MM.1S (cell line): ENCODE results near the gene MLKL.

Experiments used
- DNase-seq: peaks from one replicate; pipeline ENCODE4 v3.0.0-alpha.2; 2015
- H2AFZ ChIP-seq: fragments of 300-600 bp; sonication (generic); 2 replicates; pipeline ENCODE4 v1.6.0; 2016; ENCODE audit warnings: antibody characterized with exemption, low read length
- H3F3A ChIP-seq: fragments of 300-600 bp; sonication (generic); 2 replicates; pipeline ENCODE4 v1.6.1; 2016; ENCODE audit warnings: mild to moderate bottlenecking, antibody characterized with exemption, low read length, moderate library complexity, mixed read lengths; ENCODE audit not compliant: insufficient read depth
- H3K27ac ChIP-seq: fragments of 300-600 bp; sonication (generic); 2 replicates; pipeline ENCODE4 v1.5.1; 2016; ENCODE audit warnings: mild to moderate bottlenecking, low read length
- H3K27me3 ChIP-seq: fragments of 300-600 bp; sonication (generic); replicated peaks from 2 replicates; pipeline ENCODE4 v1.6.0; 2016; ENCODE audit warnings: low read length; ENCODE audit not compliant: insufficient read depth
- H3K36me3 ChIP-seq: fragments of 300-600 bp; sonication (generic); replicated peaks from 2 replicates; pipeline ENCODE4 v1.6.1; 2016; ENCODE audit warnings: mild to moderate bottlenecking, low read length, mixed read lengths; ENCODE audit not compliant: insufficient read depth
- H3K4me1 ChIP-seq: fragments of 300-600 bp; sonication (generic); 2 replicates; pipeline ENCODE4 v1.6.1; 2016; ENCODE audit warnings: low read length, mixed read lengths
- H3K4me2 ChIP-seq: fragments of 300-600 bp; sonication (generic); 2 replicates; pipeline ENCODE4 v1.6.0; 2016; ENCODE audit warnings: low read depth, low read length
- H3K4me3 ChIP-seq: fragments of 300-600 bp; sonication (generic); 2 replicates; pipeline ENCODE4 v1.5.1; 2016; ENCODE audit warnings: low read length, mixed read lengths
- H3K79me2 ChIP-seq: fragments of 300-600 bp; sonication (generic); 2 replicates; pipeline ENCODE4 v1.6.1; 2016; ENCODE audit warnings: mixed run types, low read length, mixed read lengths
- H3K9ac ChIP-seq: fragments of 300-600 bp; sonication (generic); 2 replicates; pipeline ENCODE4 v1.6.1; 2016; ENCODE audit warnings: low read length, mixed read lengths
- H3K9me2 ChIP-seq: fragments of 300-600 bp; sonication (generic); replicated peaks from 2 replicates; pipeline ENCODE4 v1.6.1; 2016; ENCODE audit warnings: mild to moderate bottlenecking, low read length, mixed read lengths; ENCODE audit not compliant: insufficient read depth
- H3K9me3 ChIP-seq: fragments of 300-600 bp; sonication (generic); replicated peaks from 2 replicates; pipeline ENCODE4 v1.6.1; 2016; ENCODE audit warnings: mild to moderate bottlenecking, low read length, mixed read lengths; ENCODE audit not compliant: insufficient read depth
- H4K20me1 ChIP-seq: fragments of 300-600 bp; sonication (generic); 2 replicates; pipeline ENCODE4 v1.6.1; 2016; ENCODE audit warnings: mild to moderate bottlenecking, low read length, moderate library complexity, mixed read lengths; ENCODE audit not compliant: insufficient read depth
- CTCF ChIP-seq: fragments of 300-600 bp; sonication (generic); IDR thresholded peaks from 2 replicates; pipeline ENCODE4 v1.5.1; 2016; ENCODE audit warnings: antibody characterized with exemption, low read length, mixed read lengths
- EZH2 ChIP-seq: fragments of 300-600 bp; sonication (generic); optimal IDR thresholded peaks from 2 replicates; pipeline ENCODE3; 2017; ENCODE audit warnings: low read depth, mild to moderate bottlenecking, antibody characterized with exemption, low read length, mixed read lengths
- EZH2phosphoT487 ChIP-seq: fragments of 300-600 bp; sonication (generic); IDR thresholded peaks from 2 replicates; pipeline ENCODE4 v1.6.1; 2018; ENCODE audit warnings: antibody characterized with exemption, low read length

MLKL gene

GRCh38 chr16:74720579-74720978 is 19.9 kb upstream of the MLKL start:
- H3F3A ChIP-seq = no peaks in the 10 kb centered on the region
- H3K79me2 ChIP-seq = no peaks in the 10 kb centered on the region
- H3K27me3 ChIP-seq = no peaks in the 10 kb centered on the region
- no peak overlapping the region for H3K9ac ChIP-seq
- no peaks in the 10 kb centered on the region for H3K4me1 ChIP-seq
- DNase-seq = no peak
- H4K20me1 ChIP-seq = no peaks in the 10 kb centered on the region
- H3K4me3 ChIP-seq = no peak overlapping the region
- no peak overlapping the region for H3K4me2 ChIP-seq
- no peaks in the 10 kb centered on the region for H3K36me3 ChIP-seq
- no peak for TF ChIP-seq CTCF
- TF ChIP-seq EZH2 = no peak
- no peak for TF ChIP-seq EZH2phosphoT487
- no peak overlapping the region for H2AFZ ChIP-seq
- H3K9me2 ChIP-seq = no peaks in the 10 kb centered on the region
- no peaks in the 10 kb centered on the region for H3K9me3 ChIP-seq
- H3K27ac ChIP-seq = no peak overlapping the region

GRCh38 chr16:74718741-74719610 is 18.3 kb upstream of the MLKL start:
- Histone ChIP-seq H2AFZ (no peak overlapping the region), H3K4me3 (no peak overlapping the region), H3K27me3 (no peaks in the 10 kb centered on the region), H3K27ac (no peak overlapping the region), H3F3A (no peaks in the 10 kb centered on the region), H3K9ac (no peak overlapping the region), H3K9me3 (no peaks in the 10 kb centered on the region), H3K79me2 (no peaks in the 10 kb centered on the region), H3K36me3 (no peaks in the 10 kb centered on the region), H3K4me1 (no peaks in the 10 kb centered on the region), H3K4me2 (no peak overlapping the region), H3K9me2 (no peaks in the 10 kb centered on the region), H4K20me1 (no peaks in the 10 kb centered on the region)
- no peak for DNase-seq
- TF ChIP-seq CTCF = no peak
- TF ChIP-seq EZH2phosphoT487 = no peak
- TF ChIP-seq EZH2 = no peak

- Histone ChIP-seq H3K27ac (no peak overlapping the region), H3F3A (no peaks in the 10 kb centered on the region), H3K9ac (no peak overlapping the region), H3K79me2 (no peaks in the 10 kb centered on the region), H3K9me3 (no peaks in the 10 kb centered on the region), H3K27me3 (no peaks in the 10 kb centered on the region), H3K36me3 (no peaks in the 10 kb centered on the region), H3K4me1 (no peaks in the 10 kb centered on the region), H2AFZ (no peak overlapping the region), H3K9me2 (no peaks in the 10 kb centered on the region), H3K4me3 (no peak overlapping the region), H3K4me2 (no peak overlapping the region), H4K20me1 (no peaks in the 10 kb centered on the region)
- DNase-seq = no peak
- TF ChIP-seq CTCF = no peak
- TF ChIP-seq EZH2 = no peak
- no peak for TF ChIP-seq EZH2phosphoT487
These were observed 17.5 kb upstream of the MLKL start for GRCh38 chr16:74718140-74718539.
